HepG2 (cell line): Measurements from ENCODE around the gene SNRNP35. TPM values are rescaled to one million over a fixed set of nuclear protein-coding genes. Genes with fewer than 3 reads are reported as not detected.

Experiments
- ARNT2 ChIP-seq: sonication (generic); formaldehyde crosslinking; IDR thresholded peaks from 2 replicates; pipeline ENCODE4 v1.8.0; 2022; ENCODE audit warnings: mild to moderate bottlenecking, low read depth, missing genetic modification reagents, moderate library complexity
- ATF7 ChIP-seq, 2 experiments: fragments of 450-650 bp in 1 of 2; sonication (generic) in 1 of 2; formaldehyde crosslinking in 1 of 2; IDR thresholded peaks; 2 replicates each; pipeline versions ENCODE4 v1.4.0 to v1.6.1; 2016 to 2020; ENCODE audit warnings: antibody characterized with exemption in 1 of 2, mild to moderate bottlenecking in 1 of 2, missing genetic modification reagents in 1 of 2
- ATRX ChIP-seq: sonication (generic); formaldehyde crosslinking; IDR thresholded peaks from 2 replicates; pipeline ENCODE4 v1.4.0; 2020; ENCODE audit warnings: missing genetic modification reagents, borderline replicate concordance
- DR1 ChIP-seq: sonication (generic); formaldehyde crosslinking; IDR thresholded peaks from 2 replicates; pipeline ENCODE4 v1.8.0; 2021; ENCODE audit warnings: mild to moderate bottlenecking, missing genetic modification reagents, inconsistent platforms
- ELF1 ChIP-seq: sonication (generic); formaldehyde crosslinking; IDR thresholded peaks from 2 replicates; pipeline ENCODE4 v1.4.0; 2020; ENCODE audit warnings: missing genetic modification reagents
- GPN1 ChIP-seq: sonication (generic); formaldehyde crosslinking; IDR thresholded peaks from 2 replicates; pipeline ENCODE4 v1.5.1; 2020; ENCODE audit warnings: missing genetic modification reagents, borderline replicate concordance
- KAT8 ChIP-seq: IDR thresholded peaks from 2 replicates; pipeline ENCODE4 v1.6.1; 2016; ENCODE audit warnings: missing genetic modification reagents, missing compliant biosample characterization
- KLF12 ChIP-seq: sonication (generic); formaldehyde crosslinking; IDR thresholded peaks from 2 replicates; pipeline ENCODE4 v1.4.0; 2020; ENCODE audit warnings: missing genetic modification reagents, borderline replicate concordance
- MYC ChIP-seq: sonication (generic); formaldehyde crosslinking; IDR thresholded peaks from 2 replicates; pipeline ENCODE4 v1.9.0; 2021; ENCODE audit warnings: missing genetic modification reagents, borderline replicate concordance
- NBN ChIP-seq: fragments of 450-650 bp; conservative IDR thresholded peaks from 2 replicates; pipeline ENCODE4 v1.6.1; 2017
- NR1H2 ChIP-seq: sonication (generic); formaldehyde crosslinking; IDR thresholded peaks from 2 replicates; pipeline ENCODE4 v1.8.1; 2022; ENCODE audit warnings: low read depth, missing genetic modification reagents, borderline replicate concordance
- PITX1 ChIP-seq: sonication (generic); formaldehyde crosslinking; IDR thresholded peaks from 2 replicates; pipeline ENCODE4 v1.5.1; 2020; ENCODE audit warnings: mild to moderate bottlenecking, missing genetic modification reagents
- POGZ ChIP-seq: sonication (generic); formaldehyde crosslinking; IDR thresholded peaks from 2 replicates; pipeline ENCODE4 v1.4.0; 2020; ENCODE audit warnings: mild to moderate bottlenecking, missing genetic modification reagents
- POLR2A ChIP-seq, 2 experiments: IDR thresholded peaks; 2 replicates each; pipeline ENCODE4 v1.6.1; 2011; ENCODE audit warnings: low read depth in 2 of 2, low read length in 2 of 2, mild to moderate bottlenecking in 1 of 2, moderate library complexity in 1 of 2; ENCODE audit not compliant: insufficient read depth in 1 of 2
- RARA ChIP-seq: IDR thresholded peaks from 2 replicates; pipeline ENCODE4 v1.6.1; 2016; ENCODE audit warnings: missing genetic modification reagents, missing compliant biosample characterization
- RBM39 ChIP-seq: fragments of 200-400 bp; formaldehyde crosslinking; IDR thresholded peaks from one replicate; pipeline ENCODE4 v1.6.1; 2018; ENCODE audit warnings: antibody characterized with exemption, mild to moderate bottlenecking, low read depth, low read length; ENCODE audit not compliant: poor library complexity, severe bottlenecking
- SMAD1 ChIP-seq: sonication (generic); formaldehyde crosslinking; IDR thresholded peaks from 2 replicates; pipeline ENCODE4 v1.4.0; 2020; ENCODE audit warnings: missing genetic modification reagents, low read depth, mild to moderate bottlenecking, borderline replicate concordance
- SP5 ChIP-seq: IDR thresholded peaks from 2 replicates; pipeline ENCODE4 v1.6.1; 2016; ENCODE audit warnings: low read depth, borderline replicate concordance
- THRA ChIP-seq: sonication (generic); formaldehyde crosslinking; IDR thresholded peaks from 2 replicates; pipeline ENCODE4 v1.4.0; 2020; ENCODE audit warnings: missing genetic modification reagents, borderline replicate concordance
- TSC22D2 ChIP-seq: sonication (generic); formaldehyde crosslinking; IDR thresholded peaks from 2 replicates; pipeline ENCODE4 v1.5.1; 2020; ENCODE audit warnings: missing genetic modification reagents, mild to moderate bottlenecking, borderline replicate concordance
- ZBTB38 ChIP-seq: sonication (generic); formaldehyde crosslinking; IDR thresholded peaks from 2 replicates; pipeline ENCODE4 v1.5.1; 2020; ENCODE audit warnings: mild to moderate bottlenecking, missing genetic modification reagents
- ZNF143 ChIP-seq: sonication (generic); formaldehyde crosslinking; IDR thresholded peaks from 2 replicates; pipeline ENCODE4 v1.4.0; 2020; ENCODE audit warnings: missing genetic modification reagents
- ZNF331 ChIP-seq: sonication (generic); formaldehyde crosslinking; IDR thresholded peaks from 2 replicates; pipeline ENCODE4 v1.4.0; 2020; ENCODE audit warnings: missing genetic modification reagents
- ZNF33A ChIP-seq: sonication (generic); formaldehyde crosslinking; IDR thresholded peaks from 2 replicates; pipeline ENCODE4 v1.5.1; 2020; ENCODE audit warnings: missing genetic modification reagents, mild to moderate bottlenecking, moderate library complexity, borderline replicate concordance
- polyA plus RNA-seq, 8 experiments: library from polyadenylated mRNA; depleted of rRNA in 3 of 8; stranded (reverse) in 7 of 8; unstranded in 1 of 8; fragments of >200 nt; fragmentation: Illumina TruSeq in 4 of 8; extraction: Trizol in 4 of 8; gene quantifications; 2 replicates each; pipeline versions ENCODE4 v1.2.1 to v1.2.3, GENCODE V29; 2011 to 2016; ENCODE audit warnings: low read depth in 4 of 8, missing spikeins in 1 of 8, mixed read lengths in 1 of 8; ENCODE audit not compliant: insufficient read depth in 1 of 8
- total RNA-seq, 5 experiments: library from RNA; depleted of rRNA; stranded (reverse); fragments of >200 nt; fragmentation: Illumina TruSeq; extraction: Trizol; gene quantifications; 2 replicates each; pipeline ENCODE4 v1.2.3, GENCODE V29; 2016; ENCODE audit warnings: low read depth in 1 of 5
- TF ChIP-seq, protein P1 (sequence below): sonication (generic); formaldehyde crosslinking; IDR thresholded peaks from 2 replicates; pipeline ENCODE4 v1.4.0; 2020; ENCODE audit warnings: missing genetic modification reagents
- TF ChIP-seq, protein P2 (sequence below): sonication (generic); formaldehyde crosslinking; IDR thresholded peaks from 2 replicates; pipeline ENCODE4 v1.5.0; 2020; ENCODE audit warnings: mild to moderate bottlenecking, missing genetic modification reagents

SNRNP35 gene
- total and polyA plus RNA-seq, 2 of the 13 experiments (the other 11 are each of a cell fraction or from before 2014, with no cell fraction given) = 11.3 to 22.6 TPM

DNA sequence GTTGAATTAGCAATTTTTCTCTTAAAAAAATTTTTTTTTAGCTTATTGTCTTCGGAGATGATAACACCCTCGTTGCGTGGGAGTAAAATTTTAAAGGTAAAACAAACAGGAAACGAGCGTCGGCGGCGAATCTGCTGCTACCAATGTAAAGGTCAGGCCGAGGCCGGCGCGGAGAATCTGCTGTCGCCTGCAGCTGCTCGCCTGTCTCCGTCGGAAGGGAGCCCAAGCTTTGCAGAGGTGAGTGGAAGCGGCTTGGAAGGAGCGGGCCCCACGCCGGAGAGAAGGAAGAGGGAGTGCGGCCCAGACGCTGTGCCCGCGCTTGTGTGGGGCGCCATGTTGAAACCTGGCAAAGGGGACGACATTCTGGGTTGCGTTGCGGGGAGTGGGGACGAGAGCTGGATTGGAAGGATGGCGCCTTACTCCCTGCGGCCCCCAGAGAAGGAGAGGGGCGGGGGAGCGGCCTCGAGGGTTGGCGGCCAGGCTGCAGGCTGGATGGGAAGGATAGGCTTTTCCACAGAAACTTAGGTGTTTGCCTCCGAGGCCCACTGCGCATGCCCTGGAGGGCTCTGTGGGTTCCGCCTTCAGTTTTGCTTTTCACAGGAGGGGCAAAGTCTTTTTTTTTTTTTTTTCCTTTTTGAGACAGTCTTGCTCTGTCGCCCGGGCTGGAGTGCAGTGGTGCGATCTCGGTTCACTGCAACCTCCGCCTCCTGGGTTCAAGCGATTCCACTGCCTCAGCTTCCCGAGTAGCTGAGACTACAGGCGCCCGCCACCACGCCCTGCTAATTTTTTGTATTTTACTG, at the start of gene SNRNP35 (continued):
- TF ChIP-seq GPN1 (CRISPR knock-in tag) (0 out of 2 replicates have a peak, but pooled peaks have one; percentile 75), KLF12 (CRISPR knock-in tag) (peak; percentile 62; the same call in 1 of the 2 replicates), ATRX (CRISPR knock-in tag) (no peak), ATF7 (IDR thresholded peaks at IDR 0.05) (no peak), ATF7 (CRISPR knock-in tag; IDR thresholded peaks at IDR 0.05) (no peak), SP5 (CRISPR knock-in tag) (no peak), TSC22D2 (CRISPR knock-in tag) (peak; percentile 71; the same call in 1 of the 2 replicates), ZNF331 (CRISPR knock-in tag) (peak; percentile 66; the same call in 1 of the 2 replicates), DR1 (CRISPR knock-in tag) (peak; percentile 60; the same call in 1 of the 2 replicates), RARA (CRISPR knock-in tag) (peak; percentile 41), MYC (CRISPR knock-in tag) (peak; percentile 60; the same call in 1 of the 2 replicates), RBM39 (peak; percentile 79), ZNF33A (CRISPR knock-in tag) (0 out of 2 replicates have a peak, but pooled peaks have one; percentile 42), NR1H2 (CRISPR knock-in tag) (no peak), POGZ (CRISPR knock-in tag) (peak; percentile 77; the same call in 1 of the 2 replicates), KAT8 (CRISPR knock-in tag) (peak; percentile 93), ARNT2 (CRISPR knock-in tag) (peak; percentile 73; the same call in 1 of the 2 replicates), NBN (no peak), POLR2A (IDR thresholded peaks at IDR 0.05; ENCODE audit: insufficient read depth in 1 of 2, low read depth in 2 of 2, low read length in 2 of 2) (peak; percentile 69; a peak in 3 of 4 replicates), PITX1 (CRISPR knock-in tag) (peak; percentile 71; the same call in 1 of the 2 replicates), ELF1 (CRISPR knock-in tag) (peak; percentile 71), THRA (peak; percentile 76), SMAD1 (CRISPR knock-in tag) (0 out of 2 replicates have a peak, but pooled peaks have one; percentile 38), ZBTB38 (CRISPR knock-in tag) (peak; percentile 89), ZNF143 (peak; percentile 26; the same call in 1 of the 2 replicates)
- TF ChIP-seq, protein P1, sequence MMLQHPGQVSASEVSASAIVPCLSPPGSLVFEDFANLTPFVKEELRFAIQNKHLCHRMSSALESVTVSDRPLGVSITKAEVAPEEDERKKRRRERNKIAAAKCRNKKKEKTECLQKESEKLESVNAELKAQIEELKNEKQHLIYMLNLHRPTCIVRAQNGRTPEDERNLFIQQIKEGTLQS (CRISPR knock-in tag) = peak; percentile 30; the same call in 1 of the 2 replicates
- TF ChIP-seq, protein P2, sequence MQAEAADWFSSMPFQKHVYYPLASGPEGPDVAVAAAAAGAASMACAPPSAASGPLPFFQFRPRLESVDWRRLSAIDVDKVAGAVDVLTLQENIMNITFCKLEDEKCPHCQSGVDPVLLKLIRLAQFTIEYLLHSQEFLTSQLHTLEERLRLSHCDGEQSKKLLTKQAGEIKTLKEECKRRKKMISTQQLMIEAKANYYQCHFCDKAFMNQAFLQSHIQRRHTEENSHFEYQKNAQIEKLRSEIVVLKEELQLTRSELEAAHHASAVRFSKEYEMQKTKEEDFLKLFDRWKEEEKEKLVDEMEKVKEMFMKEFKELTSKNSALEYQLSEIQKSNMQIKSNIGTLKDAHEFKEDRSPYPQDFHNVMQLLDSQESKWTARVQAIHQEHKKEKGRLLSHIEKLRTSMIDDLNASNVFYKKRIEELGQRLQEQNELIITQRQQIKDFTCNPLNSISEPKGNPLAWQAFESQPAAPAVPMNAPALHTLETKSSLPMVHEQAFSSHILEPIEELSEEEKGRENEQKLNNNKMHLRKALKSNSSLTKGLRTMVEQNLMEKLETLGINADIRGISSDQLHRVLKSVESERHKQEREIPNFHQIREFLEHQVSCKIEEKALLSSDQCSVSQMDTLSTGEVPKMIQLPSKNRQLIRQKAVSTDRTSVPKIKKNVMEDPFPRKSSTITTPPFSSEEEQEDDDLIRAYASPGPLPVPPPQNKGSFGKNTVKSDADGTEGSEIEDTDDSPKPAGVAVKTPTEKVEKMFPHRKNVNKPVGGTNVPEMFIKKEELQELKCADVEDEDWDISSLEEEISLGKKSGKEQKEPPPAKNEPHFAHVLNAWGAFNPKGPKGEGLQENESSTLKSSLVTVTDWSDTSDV (CRISPR knock-in tag) = no peak
